T47D (cell line): ENCODE results near the gene ZNF280A.

Source experiments
- DNase-seq, 2 experiments: peaks; one replicate each; pipeline versions ENCODE4 v3.0.0 to v3.0.0-alpha.2; 2011 to 2012; ENCODE audit warnings: low read depth in 1 of 2, low spot score in 1 of 2
- JUND ChIP-seq: IDR thresholded peaks from 2 replicates; pipeline ENCODE4 v1.6.1; 2012; ENCODE audit warnings: low read depth
- in situ Hi-C: cut with HindIII; loops from 2 replicates; pipeline ENCODE4 v1.10.0; 2016; ENCODE audit warnings: low sequenced_read_pairs, low pct_unique_long_range_greater_than_20kb

The ZNF280A gene

GRCh38 chr22:22553141-22553540 lies 33.1 kb upstream of the ZNF280A start:
- in situ Hi-C loops, result no loop called here
- TF ChIP-seq JUND, result no peak

DNA sequence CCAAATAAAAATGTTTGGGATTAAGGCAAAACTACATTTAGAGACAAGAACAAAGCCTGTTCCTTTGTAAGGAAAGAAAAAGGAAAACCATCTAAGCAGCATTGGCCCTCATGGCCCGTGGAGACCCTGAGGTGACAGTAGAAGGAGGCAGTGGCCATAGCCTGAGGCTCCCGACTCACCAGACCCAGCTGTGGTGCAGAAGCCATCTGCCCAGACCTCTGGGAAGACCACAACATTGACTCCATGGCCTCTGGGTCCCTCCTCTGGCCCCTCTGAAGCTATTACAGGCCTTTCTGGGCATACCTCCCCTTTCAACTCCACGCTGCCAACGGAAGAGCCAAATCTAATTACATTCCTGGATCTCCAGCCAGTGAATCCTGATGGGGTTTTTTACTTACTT lies 32.6 kb upstream of the ZNF280A start:
- no peak for TF ChIP-seq JUND
- DNase-seq, result no peak
- in situ Hi-C loops, result no loop called here

More at GRCh38 chr22:22553141-22553540, 33.1 kb upstream of the ZNF280A start:
- DNase-seq, result no peak

DNA sequence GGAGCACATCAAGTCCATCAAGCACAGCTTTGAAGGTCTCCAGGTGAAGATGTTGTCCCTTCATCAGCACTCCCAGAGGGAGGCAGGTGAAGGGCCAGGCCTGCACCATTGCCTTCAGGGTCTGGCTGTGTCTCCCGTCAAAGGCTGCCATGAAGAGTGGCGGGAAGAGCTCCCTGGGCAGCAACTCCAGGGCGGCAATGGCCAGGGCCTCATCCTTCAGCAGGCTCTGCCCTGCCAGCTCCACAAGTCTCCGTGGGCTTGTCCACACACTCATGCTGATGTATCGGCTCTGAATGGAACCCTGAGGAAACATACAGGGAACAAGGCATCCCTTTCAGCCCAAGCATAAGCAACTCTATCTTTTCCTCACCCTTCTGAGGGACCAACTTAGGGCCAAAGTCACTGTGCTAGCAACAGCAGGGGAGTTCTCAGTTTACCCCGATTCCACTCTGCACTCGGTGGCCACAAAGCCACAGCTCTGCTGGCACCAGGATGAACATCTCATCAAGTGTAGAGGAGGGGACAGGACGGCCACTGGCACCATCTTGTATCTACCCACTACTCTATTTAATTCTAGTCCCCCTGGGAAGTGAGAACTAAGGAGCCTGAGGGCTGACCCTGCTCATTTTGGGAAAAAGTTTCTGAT lies 30.8 kb upstream of the ZNF280A start:
- DNase-seq, result no peak
- TF ChIP-seq JUND, result no peak
- in situ Hi-C loops, result no loop called here

- no peak for TF ChIP-seq JUND
- in situ Hi-C loops, result no loop called here
- no peak for DNase-seq
These were observed 28.8 kb upstream of the ZNF280A start for GRCh38 chr22:22548910-22549309.

- no peak for DNase-seq
- TF ChIP-seq JUND, result no peak
- in situ Hi-C loops, result no loop called here
These were observed 28.2 kb upstream of the ZNF280A start for GRCh38 chr22:22548317-22548716.

- no peak for DNase-seq
- in situ Hi-C loops, result no loop called here
These were observed 27.7 kb upstream of the ZNF280A start for GRCh38 chr22:22547692-22548300.

DNA sequence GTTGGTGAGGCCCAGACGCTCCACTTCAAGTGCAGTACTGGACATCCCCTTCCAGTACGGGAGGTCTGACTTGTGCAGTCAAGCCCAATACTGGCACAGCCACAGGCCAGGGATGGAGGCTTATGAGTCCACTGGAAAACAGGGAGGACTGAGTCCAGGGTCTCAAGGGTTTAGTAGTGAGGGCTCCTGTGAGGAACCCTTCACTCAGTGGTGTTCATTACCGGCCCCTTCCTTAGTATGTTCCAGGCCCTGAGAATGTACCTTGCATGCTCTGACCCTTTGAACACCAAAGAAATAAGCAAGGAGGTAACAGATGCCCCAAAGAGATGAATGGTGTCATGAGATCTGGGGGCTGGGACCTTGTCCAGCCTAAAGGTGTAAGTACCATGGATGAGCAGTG lies 27.2 kb upstream of the ZNF280A start:
- in situ Hi-C loops, result no loop called here
- TF ChIP-seq JUND, result no peak
- DNase-seq, result no peak

More at GRCh38 chr22:22547692-22548300, 27.7 kb upstream of the ZNF280A start:
- TF ChIP-seq JUND, result no peak

DNA sequence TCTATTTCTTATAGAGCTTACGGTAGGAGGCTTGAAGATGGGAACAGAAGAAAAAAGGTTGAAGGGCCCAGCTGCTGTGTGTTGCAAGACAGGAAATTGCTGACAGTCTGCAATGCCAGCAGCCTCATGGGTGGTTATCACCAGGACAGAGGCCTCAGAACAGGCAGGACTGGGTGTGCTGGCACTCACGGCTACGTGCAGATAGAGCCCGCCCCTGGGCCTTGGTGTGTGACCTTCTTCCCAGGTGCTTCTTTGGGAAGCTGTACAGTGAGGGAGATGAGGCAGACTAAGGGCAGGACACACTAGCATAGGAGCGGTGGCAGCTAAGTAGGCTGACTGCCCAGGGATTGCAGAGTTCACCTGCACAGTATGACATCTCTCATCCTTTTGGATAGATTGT lies 26.4 kb upstream of the ZNF280A start:
- DNase-seq, result no peak
- in situ Hi-C loops, result no loop called here

DNA sequence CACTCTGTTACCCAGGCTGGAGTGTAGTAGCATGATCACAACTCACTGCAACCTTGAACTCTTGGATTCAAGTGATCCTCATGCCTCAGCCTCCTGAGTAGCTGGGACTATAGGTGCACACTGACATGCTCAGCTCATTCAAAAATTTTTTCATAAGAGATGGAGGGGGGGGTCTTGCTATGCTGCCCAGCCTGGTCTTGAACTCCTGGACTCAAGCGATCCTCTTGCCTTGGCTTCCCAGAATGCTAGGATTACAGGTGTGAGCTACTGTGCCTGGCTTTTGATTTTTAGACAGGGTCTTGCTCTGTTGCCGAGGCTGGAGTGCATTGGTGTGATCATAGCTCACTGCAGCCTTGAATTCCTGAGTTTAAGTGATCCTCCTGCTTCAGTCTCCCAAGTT lies 25.0 kb upstream of the ZNF280A start:
- no peak for DNase-seq
- in situ Hi-C loops, result no loop called here
- TF ChIP-seq JUND, result no peak

More for the DNA sequence above, 26.4 kb upstream of the ZNF280A start:
- no peak for TF ChIP-seq JUND

GRCh38 chr22:22538226-22538989 lies 18.3 kb upstream of the ZNF280A start:
- in situ Hi-C loops, result no loop called here
- no peak for DNase-seq
- no peak for TF ChIP-seq JUND

GRCh38 chr22:22536916-22537315 lies 16.8 kb upstream of the ZNF280A start:
- in situ Hi-C loops, result no loop called here
- no peak for TF ChIP-seq JUND
- no peak for DNase-seq

GRCh38 chr22:22536515-22536914 lies 16.4 kb upstream of the ZNF280A start:
- no peak for TF ChIP-seq JUND
- DNase-seq, result no peak
- in situ Hi-C loops, result no loop called here

DNA sequence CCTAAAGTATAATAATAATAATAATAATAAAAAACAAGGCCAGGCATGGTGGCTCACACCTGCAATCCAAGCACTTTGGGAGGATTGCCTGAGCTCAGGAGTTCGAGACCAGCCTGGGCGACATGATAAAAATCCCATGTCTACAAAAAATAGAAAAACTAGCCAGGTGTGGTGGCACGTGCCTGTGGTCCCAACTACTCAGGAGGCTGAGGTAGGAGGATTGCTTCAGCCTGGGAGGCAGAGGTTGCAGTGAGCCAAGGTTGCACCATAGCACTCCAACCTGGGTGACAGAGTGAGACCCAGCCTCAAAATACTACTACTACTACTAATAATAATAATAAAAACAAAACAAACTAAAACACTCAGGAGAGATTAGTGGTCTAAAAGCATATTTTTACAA lies 15.6 kb upstream of the ZNF280A start:
- no peak for TF ChIP-seq JUND
- in situ Hi-C loops, result no loop called here
- DNase-seq, result no peak
